K562 (cell line): Measurements from ENCODE around the gene PCSK2. TPM values are rescaled to one million over a fixed set of nuclear protein-coding genes. Genes with fewer than 3 reads are reported as not detected.

Experiments
- ATAC-seq: fragments of 200-7000 bp; cut with Tn5 transposase; 3 replicates; pipeline ENCODE4 v1.9.1; 2020; ENCODE audit warnings: moderate library complexity
- BruUV-seq: library from RNA; stranded (reverse); fragments of 400-500 nt; replicated peaks from 2 replicates; lab custom pipeline; 2021; lab: Mats Ljungman, UMichigan
- CTCF ChIA-PET: fragments of 300-600 bp; formaldehyde crosslinking; extraction: SDS; loops from one replicate; lab custom pipeline; 2021; ENCODE audit warnings: low intra/inter-chr PET ratio; lab: Yijun Ruan, JAX
- POLR2A ChIA-PET: fragments of 300-600, 350-650 bp; sonication (Branson Sonifier 250); formaldehyde crosslinking; extraction: SDS; loops from one replicate; lab custom pipeline; 2021; ENCODE audit warnings: antibody characterized with exemption, inconsistent platforms; lab: Yijun Ruan, JAX
- DNase-seq, 4 experiments: peaks; one replicate each; pipeline versions ENCODE4 v3.0.0 to v3.0.0-alpha.2; 2011 to 2018; ENCODE audit warnings: low spot score in 3 of 4, mixed read lengths in 3 of 4; ENCODE audit errors: extremely low read depth in 1 of 4
- FAIRE-seq: peaks from 2 replicates; lab custom pipeline; 2011; peaks lifted over from hg19 to GRCh38; lab: Jason Lieb, UNC
- H2AFZ ChIP-seq: 2 replicates; pipeline ENCODE4 v1.6.0; 2011; ENCODE audit warnings: low read depth, low read length, control low read depth, inconsistent platforms
- H3K27ac ChIP-seq: fragments of 200-600 bp; 3 replicates; pipeline ENCODE4 v1.8.0; 2011; ENCODE audit warnings: low read depth, mild to moderate bottlenecking, control low read depth, inconsistent platforms, low read length, moderate library complexity, mixed read lengths; ENCODE audit errors: extremely low read depth
- H3K27me3 ChIP-seq, 2 experiments: fragments of 300-600 bp in 1 of 2; 2 replicates in 1 of 2; 3 replicates in 1 of 2; pipeline versions ENCODE4 v1.6.0 to v1.8.0; 2011; ENCODE audit warnings: inconsistent platforms in 2 of 2, low read length in 2 of 2, mild to moderate bottlenecking in 1 of 2, mixed read lengths in 1 of 2, moderate library complexity in 1 of 2; ENCODE audit not compliant: control insufficient read depth in 2 of 2, insufficient read depth in 2 of 2
- H3K36me3 ChIP-seq: fragments of 300-600 bp; 3 replicates; pipeline ENCODE4 v1.8.0; 2011; ENCODE audit warnings: mild to moderate bottlenecking, low read length, inconsistent platforms; ENCODE audit not compliant: control insufficient read depth, insufficient read depth
- H3K4me1 ChIP-seq, 2 experiments: fragments of 200-600 bp in 1 of 2; replicated peaks in 1 of 2; 2 replicates in 1 of 2; 3 replicates in 1 of 2; pipeline versions ENCODE4 v1.5.1 to v1.8.0; 2011; ENCODE audit warnings: inconsistent platforms in 2 of 2, low read length in 2 of 2, mild to moderate bottlenecking in 1 of 2, mixed read lengths in 1 of 2, moderate library complexity in 1 of 2; ENCODE audit not compliant: control insufficient read depth in 2 of 2, insufficient read depth in 2 of 2
- H3K4me2 ChIP-seq: 2 replicates; pipeline ENCODE4 v1.6.1; 2011; ENCODE audit warnings: low read length, control low read depth, inconsistent platforms, mixed read lengths; ENCODE audit not compliant: insufficient read depth
- H3K4me3 ChIP-seq: fragments of 200-600 bp; sonication (generic), shearing (Covaris generic); 2 replicates; pipeline ENCODE4 v1.5.1; 2016; ENCODE audit warnings: control low read depth, inconsistent platforms
- H3K79me2 ChIP-seq: fragments of 200-600 bp; 3 replicates; pipeline ENCODE4 v1.8.0; 2011; ENCODE audit warnings: low read length, inconsistent platforms; ENCODE audit not compliant: control insufficient read depth, insufficient read depth
- H3K9ac ChIP-seq, 2 experiments: 2 replicates each; pipeline versions ENCODE4 v1.6.0 to v1.6.1; 2011; ENCODE audit warnings: low read depth in 2 of 2, low read length in 2 of 2, control low read depth in 1 of 2, inconsistent platforms in 1 of 2, mild to moderate bottlenecking in 1 of 2, mixed read lengths in 1 of 2; ENCODE audit not compliant: insufficient read depth in 1 of 2
- H3K9me1 ChIP-seq: one replicate; pipeline ENCODE4 v1.6.0; 2011; ENCODE audit warnings: inconsistent platforms, mild to moderate bottlenecking, low read length, moderate library complexity; ENCODE audit not compliant: control insufficient read depth, insufficient read depth
- H3K9me3 ChIP-seq: replicated peaks from 2 replicates; pipeline ENCODE4 v1.5.1; 2011; ENCODE audit warnings: low read depth, low read length, inconsistent platforms; ENCODE audit not compliant: control insufficient read depth, insufficient read depth
- H4K20me1 ChIP-seq: replicated peaks from 2 replicates; pipeline ENCODE4 v1.6.1; 2011; ENCODE audit warnings: low read length, inconsistent platforms, mixed read lengths; ENCODE audit not compliant: control insufficient read depth, insufficient read depth
- ELF1 ChIP-seq: fragments of 200-800 bp; sonication (Bioruptor generic); IDR thresholded peaks from 2 replicates; pipeline ENCODE4 v1.6.1; 2016; ENCODE audit warnings: missing genetic modification characterization, missing compliant biosample characterization
- ILF3 ChIP-seq: fragments of 450-650 bp; IDR thresholded peaks from 2 replicates; pipeline ENCODE4 v1.6.1; 2018; ENCODE audit warnings: antibody characterized with exemption, mild to moderate bottlenecking, moderate library complexity, borderline replicate concordance
- NCOA2 ChIP-seq, 2 experiments: fragments of 450-650 bp; IDR thresholded peaks; 2 replicates each; pipeline ENCODE4 v1.6.1; 2018; ENCODE audit warnings: mild to moderate bottlenecking in 2 of 2, moderate library complexity in 1 of 2; ENCODE audit not compliant: partially characterized antibody in 2 of 2
- NONO ChIP-seq, 2 experiments: fragments of 200-400 bp in 1 of 2; fragments of 450-650 bp in 1 of 2; formaldehyde crosslinking in 1 of 2; IDR thresholded peaks; 2 replicates each; pipeline ENCODE4 v1.6.1; 2017; ENCODE audit warnings: low read depth in 2 of 2, mild to moderate bottlenecking in 2 of 2, moderate library complexity in 2 of 2, low read length in 1 of 2
- SIRT6 ChIP-seq: IDR thresholded peaks from one replicate; pipeline ENCODE4 v1.6.1; 2012; ENCODE audit warnings: low read depth, mild to moderate bottlenecking, control low read depth, inconsistent platforms, low read length, moderate library complexity
- THRAP3 ChIP-seq: fragments of 450-650 bp; IDR thresholded peaks from 2 replicates; pipeline ENCODE4 v1.6.1; 2016; ENCODE audit warnings: mild to moderate bottlenecking, inconsistent platforms, borderline replicate concordance
- ZBTB17 ChIP-seq: fragments of 450-650 bp; formaldehyde crosslinking; IDR thresholded peaks from 2 replicates; pipeline ENCODE4 v1.4.0; 2020; ENCODE audit warnings: mild to moderate bottlenecking
- ZNF584 ChIP-seq: fragments of 200-800 bp; sonication (Bioruptor generic); IDR thresholded peaks from 2 replicates; pipeline ENCODE4 v1.6.1; 2016; ENCODE audit warnings: low read depth, mild to moderate bottlenecking, missing genetic modification characterization, missing compliant biosample characterization
- WGBS: fragments of 100-300 bp; shearing (Covaris generic); methylation state at CpG from one replicate; pipeline ENCODE4 v1.1.6; 2016; ENCODE audit warnings: low coverage, mixed read lengths; ENCODE audit not compliant: insufficient coverage; ENCODE audit errors: missing lambda C conversion rate; 5-methylcytosine and 5-hydroxymethylcytosine counted together
- in situ Hi-C: fragments of 300-500 bp; cut with MboI; formaldehyde crosslinking; loops from 4 replicates; pipeline ENCODE4 v1.15.0; 2018; ENCODE audit warnings: inconsistent platforms, mixed read lengths
- intact Hi-C: fragments of 100-400 bp; cut with micrococcal nuclease; formaldehyde crosslinking; loops from 2 replicates; pipeline ENCODE4 v1.14.2; 2022
- polyA plus RNA-seq, 8 experiments: library from polyadenylated mRNA; depleted of rRNA in 4 of 8; stranded (reverse) in 5 of 8; unstranded in 3 of 8; fragments of >200 nt; fragmentation: Nextera tagmentation in 2 of 8; fragmentation: Illumina TruSeq in 1 of 8; extraction: Ambion mirVana in 2 of 8; extraction: Trizol in 1 of 8; gene quantifications; 2 replicates each; pipeline versions ENCODE4 v1.2.1 to v1.2.3, GENCODE V29; 2011 to 2014; ENCODE audit warnings: inconsistent platforms in 1 of 8, missing spikeins in 1 of 8
- total RNA-seq, 7 experiments: library from RNA; depleted of rRNA in 6 of 7; stranded (reverse); fragments of >200 nt in 6 of 7; fragmentation: Illumina TruSeq in 2 of 7; extraction: Trizol in 2 of 7; gene quantifications; 2 replicates each; pipeline versions ENCODE4 v1.2.1 to v1.2.3, GENCODE V29; 2011 to 2021; ENCODE audit warnings: low replicate concordance in 1 of 7
- TF ChIP-seq, protein P1 (sequence below): fragments of 250-450 bp; sonication (Bioruptor Pico); IDR thresholded peaks from 2 replicates; pipeline ENCODE4 v1.4.0; 2020; ENCODE audit warnings: mild to moderate bottlenecking
- TF ChIP-seq, protein P2 (sequence below): fragments of 450-650 bp; formaldehyde crosslinking; IDR thresholded peaks from 2 replicates; pipeline ENCODE4 v1.4.0; 2020; ENCODE audit warnings: mild to moderate bottlenecking, moderate library complexity
- TF ChIP-seq, protein P3 (sequence below): fragments of 450-650 bp; conservative IDR thresholded peaks from 2 replicates; pipeline ENCODE4 v1.6.1; 2016; ENCODE audit warnings: missing genetic modification characterization, low read depth, mild to moderate bottlenecking, missing compliant biosample characterization, moderate library complexity

The PCSK2 gene
- total and polyA plus RNA-seq, 9 of the 15 experiments (the other 6 are each of a cell fraction or from before 2014, with no cell fraction given), result 0.04 to 0.07 (median 0.05) TPM; not detected in 6

DNA sequence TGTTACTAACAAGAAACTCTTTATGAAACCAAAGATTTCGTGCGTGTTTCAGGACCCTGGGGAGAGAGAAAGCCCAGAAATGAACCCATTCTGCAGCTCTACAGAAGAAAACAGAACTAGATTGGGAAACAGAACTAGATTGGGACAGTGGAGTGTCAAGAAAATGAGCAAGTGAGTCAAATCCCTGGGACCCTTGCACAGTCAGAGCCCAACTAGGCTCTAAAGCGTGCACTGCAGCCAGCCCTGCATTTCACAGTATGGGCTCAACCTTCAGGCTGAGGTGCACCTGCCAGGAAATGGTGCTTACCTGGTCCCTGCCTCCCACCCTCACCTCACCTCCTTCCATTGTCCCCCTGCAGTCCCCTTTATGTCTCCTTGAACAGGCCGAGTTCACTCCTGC, 264.6 kb downstream of the PCSK2 start:
- in situ Hi-C loops, result no loop called here
- TF ChIP-seq NCOA2 (IDR thresholded peaks at IDR 0.05; ENCODE audit: partially characterized antibody in 2 of 2) (no peak), ELF1 (no peak), ZNF584 (no peak), ZBTB17 (CRISPR knock-in tag) (no peak), ILF3 (no peak), NONO (IDR thresholded peaks at IDR 0.05; ENCODE audit: low read depth in 2 of 2, low read length in 1 of 2) (no peak), SIRT6 (no peak), THRAP3 (no peak)
- TF ChIP-seq, protein P1, sequence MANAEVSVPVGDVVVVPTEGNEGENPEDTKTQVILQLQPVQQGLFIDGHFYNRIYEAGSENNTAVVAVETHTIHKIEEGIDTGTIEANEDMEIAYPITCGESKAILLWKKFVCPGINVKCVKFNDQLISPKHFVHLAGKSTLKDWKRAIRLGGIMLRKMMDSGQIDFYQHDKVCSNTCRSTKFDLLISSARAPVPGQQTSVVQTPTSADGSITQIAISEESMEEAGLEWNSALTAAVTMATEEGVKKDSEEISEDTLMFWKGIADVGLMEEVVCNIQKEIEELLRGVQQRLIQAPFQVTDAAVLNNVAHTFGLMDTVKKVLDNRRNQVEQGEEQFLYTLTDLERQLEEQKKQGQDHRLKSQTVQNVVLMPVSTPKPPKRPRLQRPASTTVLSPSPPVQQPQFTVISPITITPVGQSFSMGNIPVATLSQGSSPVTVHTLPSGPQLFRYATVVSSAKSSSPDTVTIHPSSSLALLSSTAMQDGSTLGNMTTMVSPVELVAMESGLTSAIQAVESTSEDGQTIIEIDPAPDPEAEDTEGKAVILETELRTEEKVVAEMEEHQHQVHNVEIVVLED, result no peak
- TF ChIP-seq, protein P2, sequence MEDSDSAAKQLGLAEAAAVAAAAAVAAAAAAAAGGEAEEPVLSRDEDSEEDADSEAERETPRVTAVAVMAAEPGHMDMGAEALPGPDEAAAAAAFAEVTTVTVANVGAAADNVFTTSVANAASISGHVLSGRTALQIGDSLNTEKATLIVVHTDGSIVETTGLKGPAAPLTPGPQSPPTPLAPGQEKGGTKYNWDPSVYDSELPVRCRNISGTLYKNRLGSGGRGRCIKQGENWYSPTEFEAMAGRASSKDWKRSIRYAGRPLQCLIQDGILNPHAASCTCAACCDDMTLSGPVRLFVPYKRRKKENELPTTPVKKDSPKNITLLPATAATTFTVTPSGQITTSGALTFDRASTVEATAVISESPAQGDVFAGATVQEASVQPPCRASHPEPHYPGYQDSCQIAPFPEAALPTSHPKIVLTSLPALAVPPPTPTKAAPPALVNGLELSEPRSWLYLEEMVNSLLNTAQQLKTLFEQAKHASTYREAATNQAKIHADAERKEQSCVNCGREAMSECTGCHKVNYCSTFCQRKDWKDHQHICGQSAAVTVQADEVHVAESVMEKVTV (CRISPR knock-in tag), result no peak
- TF ChIP-seq, protein P3, sequence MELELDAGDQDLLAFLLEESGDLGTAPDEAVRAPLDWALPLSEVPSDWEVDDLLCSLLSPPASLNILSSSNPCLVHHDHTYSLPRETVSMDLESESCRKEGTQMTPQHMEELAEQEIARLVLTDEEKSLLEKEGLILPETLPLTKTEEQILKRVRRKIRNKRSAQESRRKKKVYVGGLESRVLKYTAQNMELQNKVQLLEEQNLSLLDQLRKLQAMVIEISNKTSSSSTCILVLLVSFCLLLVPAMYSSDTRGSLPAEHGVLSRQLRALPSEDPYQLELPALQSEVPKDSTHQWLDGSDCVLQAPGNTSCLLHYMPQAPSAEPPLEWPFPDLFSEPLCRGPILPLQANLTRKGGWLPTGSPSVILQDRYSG (tag), result no peak

More for the DNA sequence above, 264.6 kb downstream of the PCSK2 start:
- 0% methylated on average over 4 of the region's 4 CpGs for WGBS
- Histone ChIP-seq H3K9me3 (no peaks in the 10 kb centered on the region), H3K79me2 (no peaks in the 10 kb centered on the region), H3K4me3 (no peak overlapping the region), H3K4me2 (no peak overlapping the region), H3K36me3 (no peaks in the 10 kb centered on the region), H3K27me3 (peaks cover 2 to 65% of the 10 kb centered on the region in 2 experiments; a peak in 3 of 5 replicates), H3K9ac (no peak overlapping the region), H4K20me1 (no peaks in the 10 kb centered on the region), H3K9me1 (no peaks in the 10 kb centered on the region), H2AFZ (no peak overlapping the region), H3K4me1 (no peaks in the 10 kb centered on the region), H3K27ac (no peak overlapping the region)
- ChIA-PET POLR2A (no interaction called here), CTCF (no interaction called here)
- intact Hi-C loops, result no loop called here
- no TSS peak for BruUV-seq
- FAIRE-seq (no peak), ATAC-seq (no peak), DNase-seq (no peak)
